Right renal cortex interstitium (tissue), 3 donors: ENCODE results near the gene PRDM16. TPM values are rescaled to one million over a fixed set of nuclear protein-coding genes. Genes with fewer than 3 reads are reported as not detected.

Experiments
- DNase-seq, 3 donors: peaks; one replicate each; pipeline ENCODE4 v3.0.0-alpha.2; 2013; ENCODE audit warnings: low read depth in 3 of 3, low spot score in 2 of 3
- polyA plus RNA-seq, 3 donors: library from polyadenylated mRNA; unstranded; fragments of 120-200 nt; gene quantifications; one replicate each; pipeline ENCODE4 v1.2.1, GENCODE V29; 2013; ENCODE audit not compliant: insufficient read length in 3 of 3

Gene PRDM16
- polyA plus RNA-seq: 1 to 10 TPM; 4.8 to 6.6 (median 6.4) TPM

DNA sequence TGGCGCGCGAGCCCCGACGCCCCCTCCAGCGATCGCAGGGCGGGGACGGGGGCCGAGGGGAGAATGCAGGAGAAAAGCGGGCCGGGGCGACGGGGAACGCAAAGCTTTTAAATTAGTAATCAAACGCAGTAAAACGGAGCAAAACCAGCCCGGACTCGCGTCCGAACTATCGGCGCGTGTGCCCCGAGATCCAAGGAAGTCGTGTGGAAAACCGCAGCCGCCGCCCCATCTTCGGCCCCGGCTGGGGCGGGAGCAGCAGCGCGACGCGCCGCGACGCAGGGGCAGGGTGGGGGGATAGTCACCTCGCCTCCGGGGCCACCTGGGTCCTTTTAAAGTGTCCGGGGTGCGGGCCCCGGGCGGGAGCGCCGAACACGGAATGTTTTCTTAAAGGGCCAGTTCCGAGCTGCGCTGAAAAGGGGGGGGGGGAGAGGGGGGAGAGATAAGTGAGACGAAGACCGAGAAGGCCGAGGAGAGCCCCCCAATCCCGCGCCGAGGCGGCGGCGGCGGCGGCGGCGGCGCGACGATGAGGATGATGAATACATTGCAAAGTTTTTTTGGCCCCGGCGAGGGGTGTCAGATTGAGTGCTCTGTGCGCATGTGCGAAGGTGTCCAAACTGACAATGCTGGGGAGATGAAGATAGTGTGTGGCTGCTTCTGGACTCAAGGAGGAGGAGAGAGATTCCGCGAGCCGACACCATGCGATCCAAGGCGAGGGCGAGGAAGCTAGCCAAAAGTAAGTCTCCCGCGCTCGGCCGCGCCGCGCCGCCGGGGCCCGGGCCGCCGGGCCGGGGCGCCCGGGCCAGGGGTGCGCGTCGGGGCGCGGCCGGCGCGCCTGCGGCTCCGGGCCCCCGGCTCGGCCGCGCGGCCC is at the start of gene PRDM16:
PRDM16 (plus strand) TSS at position 640 of the 868 bp plus-strand sequence; CDS start at position 697, 57 bp downstream.
- no peak for DNase-seq

DNA sequence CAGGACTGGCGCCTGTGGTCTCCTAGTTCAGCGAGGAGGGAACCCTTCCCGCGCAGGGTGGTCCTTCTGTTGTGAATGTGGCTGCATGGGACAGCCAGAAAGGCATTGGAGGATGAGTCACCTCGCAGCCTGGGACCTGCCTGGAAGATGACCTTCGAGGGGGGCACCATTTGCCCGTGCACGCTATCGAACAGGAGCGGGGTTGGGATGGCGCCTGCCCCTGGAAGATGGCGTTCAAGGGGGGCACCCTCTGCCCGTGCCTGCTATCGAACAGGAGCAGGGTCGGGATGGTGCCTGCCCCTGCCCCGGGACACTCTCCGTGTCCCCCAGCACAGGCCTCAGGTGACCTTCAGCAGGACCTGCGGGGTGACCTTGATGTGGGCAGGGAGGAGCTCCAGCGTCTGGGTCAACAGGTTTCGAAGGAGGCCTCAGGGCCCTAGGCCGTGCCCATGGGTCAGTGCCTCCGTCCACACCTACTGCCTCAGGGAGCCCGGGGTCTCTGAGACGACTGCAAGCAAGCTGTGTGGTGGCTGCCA is 49.4 kb upstream of the PRDM16 start:
- no peak for DNase-seq

DNA sequence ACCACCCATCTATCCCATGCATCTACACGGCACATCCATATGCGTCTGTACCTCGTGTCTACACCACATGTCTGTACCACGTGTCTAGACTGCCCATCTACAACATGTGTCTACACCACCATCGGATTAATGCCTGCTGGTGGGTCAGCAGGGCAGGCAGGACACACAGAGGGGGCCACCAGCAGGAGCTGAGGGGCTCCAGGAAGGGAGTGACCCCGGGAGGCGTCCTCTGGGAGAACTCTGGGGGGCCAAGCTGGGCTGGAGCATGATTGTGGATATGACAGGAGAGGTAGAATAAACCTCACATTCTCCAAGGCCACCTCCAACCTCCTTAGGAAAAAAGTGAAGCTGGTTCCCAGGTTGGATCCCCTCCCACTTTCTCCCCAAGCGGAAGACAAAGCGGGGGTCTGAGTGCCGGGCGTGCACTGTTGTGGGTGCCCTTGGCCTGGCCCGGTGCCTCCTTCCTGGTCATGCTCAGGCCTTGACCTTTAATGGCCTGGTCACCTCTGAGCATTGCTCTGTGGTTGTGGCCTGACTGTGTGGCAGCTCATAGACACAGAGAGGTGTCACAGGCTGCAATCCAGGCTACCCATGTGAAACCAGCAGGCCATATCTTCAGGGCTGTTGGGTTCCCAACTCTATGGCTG is 48.6 kb upstream of the PRDM16 start:
- DNase-seq: no peak

DNA sequence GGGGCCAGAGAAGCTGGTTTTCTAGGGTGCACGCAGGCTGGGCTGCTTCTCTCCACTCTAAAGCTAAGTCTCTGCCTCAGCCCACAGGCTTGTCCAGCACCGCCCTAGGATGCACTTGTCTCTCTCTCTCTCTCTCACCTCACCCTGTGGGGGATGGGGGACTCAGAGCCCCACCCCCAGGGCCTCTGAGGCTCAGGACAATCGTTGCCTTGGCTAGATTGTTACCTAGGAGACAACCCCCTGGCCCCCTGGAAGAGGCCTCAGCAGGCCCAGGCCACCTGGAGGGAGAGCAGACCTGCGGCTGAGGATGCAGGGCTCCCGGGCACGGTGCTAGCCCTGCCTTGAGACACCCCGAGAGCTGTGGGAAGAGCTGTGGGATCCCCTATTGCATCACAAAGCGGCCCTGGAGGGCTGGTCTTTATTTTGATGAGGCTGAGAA is 47.8 kb upstream of the PRDM16 start, which contains the start of gene ACTRT2:
ACTRT2 (plus strand) TSS at position 235 of the 439 bp plus-strand sequence. CDS start 220 bp downstream, outside the sequence.
- no peak for DNase-seq

DNA sequence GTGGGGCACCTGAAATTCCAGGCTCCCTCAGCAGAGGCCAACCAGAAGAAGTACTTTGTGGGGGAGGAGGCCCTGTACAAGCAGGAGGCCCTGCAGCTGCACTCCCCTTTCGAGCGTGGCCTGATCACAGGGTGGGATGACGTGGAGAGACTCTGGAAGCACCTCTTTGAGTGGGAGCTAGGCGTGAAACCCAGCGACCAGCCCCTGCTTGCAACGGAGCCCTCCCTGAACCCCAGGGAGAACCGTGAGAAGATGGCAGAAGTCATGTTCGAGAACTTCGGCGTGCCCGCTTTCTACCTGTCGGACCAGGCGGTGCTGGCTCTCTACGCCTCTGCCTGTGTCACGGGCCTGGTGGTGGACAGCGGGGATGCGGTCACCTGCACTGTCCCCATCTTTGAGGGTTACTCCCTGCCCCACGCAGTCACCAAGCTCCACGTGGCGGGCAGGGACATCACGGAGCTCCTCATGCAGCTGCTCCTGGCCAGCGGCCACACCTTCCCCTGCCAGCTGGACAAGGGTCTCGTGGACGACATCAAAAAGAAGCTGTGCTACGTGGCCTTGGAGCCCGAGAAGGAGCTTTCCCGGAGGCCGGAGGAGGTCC is 47.1 kb upstream of the PRDM16 start:
- DNase-seq: no peak

DNA sequence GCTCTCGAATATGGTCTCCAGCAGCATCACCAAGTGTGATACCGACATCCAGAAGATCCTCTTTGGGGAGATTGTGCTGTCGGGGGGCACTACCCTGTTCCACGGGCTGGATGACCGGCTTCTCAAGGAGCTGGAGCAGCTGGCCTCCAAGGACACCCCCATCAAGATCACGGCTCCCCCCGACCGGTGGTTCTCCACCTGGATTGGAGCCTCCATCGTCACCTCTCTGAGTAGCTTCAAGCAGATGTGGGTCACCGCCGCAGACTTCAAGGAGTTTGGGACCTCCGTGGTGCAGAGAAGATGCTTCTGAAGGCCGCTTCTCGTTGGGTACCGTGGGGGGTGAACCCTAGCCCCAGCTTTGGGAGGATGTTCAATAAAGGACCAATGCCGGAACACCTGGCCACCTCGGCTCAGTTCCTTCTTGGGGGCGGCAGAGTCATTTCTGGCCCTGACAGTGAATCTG is 46.5 kb upstream of the PRDM16 start:
- DNase-seq: no peak

DNA sequence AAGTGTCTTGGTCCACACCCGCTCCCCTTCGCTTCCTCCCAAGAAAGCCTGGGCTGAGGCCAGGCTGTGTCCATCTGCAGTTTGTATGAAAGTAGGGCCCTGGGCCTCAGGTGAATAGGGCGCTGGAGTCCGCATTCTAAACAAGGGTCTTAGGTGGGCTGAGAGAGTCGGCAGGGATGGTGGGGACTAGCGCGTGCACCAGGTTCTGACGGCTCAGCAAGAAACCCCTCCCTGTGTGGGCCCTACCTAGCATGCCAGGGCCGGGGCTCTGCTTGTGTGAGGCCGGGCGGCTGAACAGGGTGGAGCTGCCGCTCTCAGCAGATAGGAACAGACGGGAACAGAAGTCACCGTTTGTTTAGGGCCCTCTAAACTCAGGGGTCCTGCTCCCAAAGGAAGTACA is 46.0 kb upstream of the PRDM16 start:
- DNase-seq: no peak

DNA sequence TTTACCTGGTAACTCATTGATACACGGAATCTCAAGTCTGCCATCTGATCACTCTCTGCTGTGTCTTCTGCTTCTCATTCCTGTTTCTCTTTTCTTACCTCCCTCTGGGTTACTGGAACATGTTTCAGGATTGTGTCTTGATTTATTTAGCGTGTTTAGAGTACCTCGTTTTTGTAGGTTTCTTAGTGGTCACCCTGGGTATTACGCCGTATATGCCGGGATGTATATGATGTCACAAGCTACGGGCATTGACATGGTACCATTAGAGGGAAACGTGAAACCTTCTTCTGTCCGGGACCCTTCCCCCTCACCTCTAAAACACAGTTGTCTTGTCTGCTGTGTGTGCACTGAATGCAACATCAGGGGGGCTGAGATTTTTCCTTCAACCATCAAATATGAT is 45.0 kb upstream of the PRDM16 start:
- DNase-seq: no peak

DNA sequence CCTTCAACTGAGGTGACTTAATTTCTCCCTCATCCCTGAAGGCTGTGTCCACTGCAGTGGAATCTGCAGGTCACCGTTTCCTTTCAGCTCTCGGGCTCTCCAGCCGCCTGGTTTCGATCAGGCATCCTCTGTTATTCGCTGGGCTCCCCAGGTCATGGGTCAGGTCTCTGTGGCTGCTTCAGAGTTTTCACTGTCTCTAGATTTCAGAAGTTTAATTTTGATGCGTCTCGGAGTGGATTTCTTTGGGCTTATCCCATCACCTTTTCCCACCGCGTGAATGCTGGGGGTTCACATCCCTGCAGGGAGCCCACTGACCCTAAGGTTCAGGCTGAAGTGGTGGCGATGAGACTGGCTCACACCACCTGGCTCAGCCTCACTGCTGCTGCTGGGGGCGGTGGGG is 44.4 kb upstream of the PRDM16 start:
- DNase-seq: no peak

DNA sequence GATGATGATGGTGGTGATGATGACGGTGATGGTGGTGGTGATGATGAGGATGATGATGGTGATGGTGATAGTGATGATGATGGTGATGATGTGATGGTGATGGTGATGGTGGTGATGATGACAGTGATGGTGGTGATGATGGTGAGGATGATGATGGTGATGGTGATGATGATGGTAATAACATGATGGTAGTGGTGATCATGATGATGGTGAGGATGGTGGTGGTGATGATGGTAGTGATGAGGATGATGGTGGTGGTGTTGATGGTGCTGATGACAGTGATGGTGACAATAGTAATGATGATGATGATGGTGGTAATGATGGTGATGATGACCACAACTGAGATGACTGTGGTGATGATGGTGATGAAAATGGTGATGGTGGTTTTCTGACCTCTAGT is 42.9 kb upstream of the PRDM16 start:
- no peak for DNase-seq

DNA sequence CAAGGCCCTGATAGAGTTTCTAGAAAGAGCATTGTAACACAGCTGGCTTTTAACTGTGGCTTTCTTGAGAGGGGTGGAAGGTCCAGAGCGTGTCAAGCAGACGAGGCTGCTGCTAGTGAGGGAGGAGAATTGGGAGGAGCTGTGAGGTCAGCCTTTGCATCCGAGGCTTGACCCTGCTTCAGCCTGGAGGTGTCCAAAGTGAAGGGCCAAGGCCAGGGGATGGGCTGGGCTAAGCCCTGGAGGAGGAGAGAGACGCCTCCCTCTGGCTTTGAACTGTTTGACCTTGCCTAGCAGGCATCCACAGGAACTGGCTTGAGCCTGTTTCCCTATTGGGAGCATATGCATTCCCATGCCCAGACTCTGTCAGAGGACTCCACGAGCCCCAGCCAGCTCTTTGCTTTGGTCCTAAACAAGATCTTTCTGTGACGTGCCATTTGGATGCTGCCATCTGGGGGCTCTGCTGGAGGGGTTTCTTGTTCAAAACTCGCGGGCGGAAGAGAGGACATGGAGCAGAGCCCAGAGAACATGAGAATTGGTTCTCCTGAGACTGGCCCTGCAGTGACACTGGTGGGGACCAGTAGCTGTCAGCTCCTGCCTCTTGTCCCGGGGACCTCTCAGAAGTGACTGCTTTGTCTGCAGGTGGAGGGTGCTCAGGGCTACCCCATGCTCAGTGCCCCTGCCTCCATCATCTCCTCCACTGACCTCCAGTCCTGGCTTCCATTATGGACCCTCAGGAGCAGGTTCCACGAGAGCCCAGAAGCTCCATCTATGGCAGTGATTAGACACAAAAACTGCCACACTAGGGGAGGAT is 42.2 kb upstream of the PRDM16 start:
- no peak for DNase-seq

DNA sequence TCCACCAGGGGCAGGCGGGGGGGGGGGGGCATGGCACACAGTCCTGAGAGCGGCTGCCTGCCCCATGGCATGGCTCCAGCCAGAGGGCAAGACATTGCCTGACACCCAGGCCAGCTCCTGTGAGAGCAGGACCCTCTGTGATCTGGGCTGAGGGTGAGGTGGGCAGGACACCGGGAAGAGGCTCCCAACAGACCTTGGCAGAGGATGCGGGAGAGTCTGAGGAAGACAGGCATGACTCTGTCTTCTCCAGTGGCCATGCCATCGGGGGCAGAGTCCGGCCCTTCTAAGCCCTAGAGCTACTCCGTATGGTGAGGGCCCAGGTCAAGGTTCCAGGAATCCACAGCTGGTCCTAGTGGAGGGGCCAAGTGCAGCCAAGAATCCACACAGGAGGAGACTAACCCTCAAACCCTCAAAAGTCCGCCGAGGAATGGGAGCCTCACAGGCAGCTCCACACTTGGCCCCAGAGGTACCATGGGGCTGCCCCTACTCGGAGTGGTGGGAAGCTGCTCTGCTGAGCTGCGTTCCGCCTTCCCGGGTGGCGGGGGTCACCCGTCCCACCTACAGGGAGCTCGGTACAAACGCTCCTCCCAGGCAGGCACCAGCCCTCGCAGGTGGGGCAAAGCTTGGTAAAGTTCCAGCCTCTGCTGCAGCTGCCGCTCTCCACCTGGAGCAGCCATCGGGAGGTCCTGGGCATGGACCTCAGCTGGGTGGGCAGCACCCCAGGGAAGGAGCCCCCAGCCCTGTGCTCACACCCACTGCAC is 41.2 kb upstream of the PRDM16 start:
- DNase-seq: no peak

DNA sequence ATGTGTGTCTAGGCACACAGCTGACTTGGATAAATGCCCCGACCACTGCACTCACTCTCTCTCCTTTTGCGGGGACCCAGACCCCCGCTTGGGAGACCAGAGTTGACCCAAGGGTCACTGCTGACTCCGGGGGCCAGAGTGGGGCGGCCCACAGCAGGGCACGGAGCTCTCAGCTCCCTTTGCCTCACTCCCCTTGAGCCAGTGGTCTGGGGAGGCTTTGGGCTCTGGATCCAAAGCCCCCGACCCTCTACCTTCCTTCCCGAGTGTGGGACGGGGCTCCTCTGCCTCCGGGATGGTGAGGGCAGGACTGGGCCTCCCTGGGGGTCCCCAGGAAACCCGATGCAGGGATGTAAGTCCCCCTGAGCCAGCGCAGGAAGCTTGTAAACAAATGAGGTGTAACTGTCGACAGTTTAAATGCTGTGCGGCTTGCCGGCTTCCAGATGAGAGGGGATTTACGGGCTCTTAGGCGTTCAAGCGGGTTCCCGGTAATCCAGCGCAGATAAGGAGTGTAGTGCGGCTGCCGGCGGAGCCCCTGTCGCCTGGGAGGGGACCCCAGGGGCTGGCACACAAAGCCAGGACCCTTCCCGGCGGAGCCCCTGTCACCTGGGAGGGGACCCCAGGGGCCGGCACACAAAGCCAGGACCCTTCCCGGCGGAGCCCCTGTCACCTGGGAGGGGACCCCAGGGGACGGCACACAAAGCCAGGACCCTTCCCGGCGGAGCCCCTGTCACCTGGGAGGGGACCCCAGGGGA is 40.3 kb upstream of the PRDM16 start:
- DNase-seq: no peak

DNA sequence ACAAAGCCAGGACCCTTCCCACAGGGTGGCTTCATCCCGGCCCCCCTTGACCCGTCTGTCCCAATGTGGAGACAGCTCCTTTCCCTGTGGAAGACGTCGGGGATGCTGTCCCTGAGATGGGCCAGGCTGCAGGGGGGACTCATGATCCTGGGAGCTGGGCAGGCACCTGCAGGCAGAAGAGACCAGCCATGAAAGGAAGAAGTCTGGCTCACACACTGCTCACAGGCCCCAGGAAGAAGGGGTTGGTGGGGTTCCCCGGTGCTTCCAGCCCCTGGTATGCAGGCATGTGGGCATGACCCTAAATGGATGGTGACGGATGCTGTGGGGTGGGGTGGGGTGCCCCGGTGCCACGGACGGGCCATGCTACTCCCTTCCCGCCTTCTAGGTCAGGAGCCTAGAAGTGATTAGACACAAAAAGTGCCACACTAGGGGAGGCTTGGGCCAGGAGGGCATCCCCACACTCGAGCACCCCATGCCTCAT is 39.5 kb upstream of the PRDM16 start:
- DNase-seq: no peak

DNA sequence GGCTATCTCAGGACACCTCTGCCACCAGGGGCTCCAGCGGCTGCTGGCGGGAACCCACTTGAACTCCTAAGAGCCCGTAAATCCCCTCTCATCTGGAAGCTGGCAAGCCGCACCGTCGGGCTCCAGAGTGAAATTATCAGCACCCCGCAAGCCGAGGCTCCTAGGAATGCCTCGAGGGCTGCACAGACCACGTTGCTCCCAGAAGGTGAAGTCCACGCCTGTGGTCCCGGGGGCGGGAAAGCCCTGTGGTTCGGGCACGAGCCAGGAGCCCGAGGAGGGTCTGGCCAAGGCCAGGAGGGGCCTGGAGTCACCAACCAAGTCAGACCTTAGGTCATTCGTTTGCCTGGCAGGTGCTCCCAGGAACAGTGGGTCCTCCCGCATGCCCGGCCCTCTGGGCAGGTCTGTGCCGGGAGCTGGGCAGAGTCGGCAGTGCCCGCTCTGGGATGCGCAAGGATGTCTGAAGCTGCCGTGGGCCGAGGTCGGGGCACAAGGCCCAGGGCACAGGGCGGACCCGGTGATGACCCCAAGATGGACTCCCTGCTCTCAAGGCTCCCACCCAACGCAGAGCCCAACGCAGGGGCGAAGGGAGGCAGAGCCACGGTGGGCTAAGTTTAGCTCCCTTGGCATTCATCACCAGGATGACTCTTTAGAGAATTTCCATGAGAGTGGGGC is 38.9 kb upstream of the PRDM16 start:
- DNase-seq: no peak

DNA sequence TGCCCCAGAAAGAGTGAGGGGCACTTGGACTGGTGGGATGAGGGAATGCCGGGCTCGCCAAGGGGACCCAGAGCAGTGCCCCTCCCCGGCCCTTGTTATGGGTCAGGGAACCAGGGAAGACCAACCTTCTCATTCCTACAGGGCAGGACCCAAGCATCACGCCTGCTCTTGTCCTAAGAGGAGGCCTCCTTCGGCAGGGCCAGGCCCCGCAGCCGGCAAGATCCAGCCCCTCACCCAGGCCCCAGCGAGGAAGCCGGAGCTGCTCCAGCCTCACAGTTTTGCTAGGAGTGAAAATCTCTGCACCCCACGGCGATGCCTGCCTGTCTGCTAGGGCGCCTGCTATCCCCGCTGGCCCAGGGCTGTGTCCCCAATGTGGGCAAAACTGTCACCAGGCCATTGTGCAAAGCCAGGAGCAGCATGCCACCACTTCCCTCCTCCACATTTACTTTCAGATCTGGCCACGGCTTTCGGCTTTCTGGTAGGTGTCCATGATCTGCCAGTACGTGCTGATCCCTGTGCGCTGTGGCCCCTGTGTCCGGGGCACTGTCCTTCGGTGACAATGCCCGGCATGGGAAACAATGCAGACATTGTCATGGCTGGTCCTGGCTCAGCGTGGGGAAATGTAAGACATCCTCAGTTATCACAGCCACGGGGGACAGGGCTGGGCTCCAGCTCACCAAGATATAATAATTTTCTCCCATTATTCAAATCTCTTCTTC is 38.2 kb upstream of the PRDM16 start:
- DNase-seq: no peak

DNA sequence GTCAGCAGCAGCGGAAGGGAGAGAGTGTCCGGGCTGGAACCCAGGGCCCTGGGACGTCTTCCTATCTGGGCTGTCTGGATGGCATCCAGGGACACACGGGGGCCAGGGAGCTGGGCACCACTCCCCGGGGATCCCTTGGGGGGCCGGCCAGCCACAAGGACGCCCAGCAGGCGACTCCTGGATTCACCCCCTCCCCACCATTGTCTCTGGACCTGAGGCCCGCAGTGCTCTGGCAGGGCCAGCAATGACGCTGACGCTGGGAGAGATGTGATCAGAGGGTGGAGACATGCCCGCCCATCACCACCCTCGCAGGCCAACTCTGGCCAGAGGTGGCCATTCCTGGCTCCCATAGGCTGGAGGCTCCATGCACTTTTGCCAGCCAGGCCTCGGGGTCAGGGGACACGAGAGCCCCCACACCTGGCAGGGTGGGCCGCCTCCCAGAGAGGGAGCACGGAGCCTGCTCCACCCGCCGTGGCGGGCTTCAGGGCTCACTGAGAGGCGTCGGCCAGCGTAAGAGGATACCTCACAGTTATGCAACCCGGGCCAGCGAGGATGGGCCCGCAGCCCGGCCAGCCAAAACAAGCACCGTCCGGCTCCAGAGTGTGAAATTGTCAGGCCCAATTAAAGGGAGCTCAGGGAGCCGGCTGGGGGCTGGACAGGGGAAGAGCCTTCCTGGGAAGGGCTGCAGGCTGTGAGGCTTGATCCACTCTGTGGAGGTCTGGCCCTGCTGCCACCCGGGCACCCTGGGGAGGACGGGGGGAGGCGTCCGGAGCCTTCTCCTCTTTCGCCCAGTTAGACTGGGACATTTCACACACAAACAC is 37.4 kb upstream of the PRDM16 start:
- no peak for DNase-seq
